ENCODE measurements around the gene CAST.

Gene CAST

DNA sequence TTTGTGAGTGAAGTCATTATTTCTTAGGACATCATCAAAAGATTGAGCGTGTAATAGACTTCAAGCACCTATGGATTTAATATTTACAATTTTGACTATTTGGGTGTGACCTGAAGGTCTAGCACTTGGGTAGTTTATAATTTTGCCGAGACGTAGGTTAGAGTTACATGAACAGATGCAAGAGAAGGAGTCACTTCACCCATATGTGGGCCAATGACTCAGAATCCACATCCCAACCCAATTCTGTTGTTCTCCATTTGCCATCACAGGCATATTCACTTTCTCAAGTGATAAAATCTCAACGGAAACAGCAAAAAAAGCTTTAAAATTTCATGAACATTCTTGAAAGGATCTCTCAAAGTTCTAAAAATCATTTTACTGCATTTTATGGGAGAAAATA is 157.6 kb downstream of the CAST start:
- no peak for DNase-seq (ENCODE audit: low read depth)

DNA sequence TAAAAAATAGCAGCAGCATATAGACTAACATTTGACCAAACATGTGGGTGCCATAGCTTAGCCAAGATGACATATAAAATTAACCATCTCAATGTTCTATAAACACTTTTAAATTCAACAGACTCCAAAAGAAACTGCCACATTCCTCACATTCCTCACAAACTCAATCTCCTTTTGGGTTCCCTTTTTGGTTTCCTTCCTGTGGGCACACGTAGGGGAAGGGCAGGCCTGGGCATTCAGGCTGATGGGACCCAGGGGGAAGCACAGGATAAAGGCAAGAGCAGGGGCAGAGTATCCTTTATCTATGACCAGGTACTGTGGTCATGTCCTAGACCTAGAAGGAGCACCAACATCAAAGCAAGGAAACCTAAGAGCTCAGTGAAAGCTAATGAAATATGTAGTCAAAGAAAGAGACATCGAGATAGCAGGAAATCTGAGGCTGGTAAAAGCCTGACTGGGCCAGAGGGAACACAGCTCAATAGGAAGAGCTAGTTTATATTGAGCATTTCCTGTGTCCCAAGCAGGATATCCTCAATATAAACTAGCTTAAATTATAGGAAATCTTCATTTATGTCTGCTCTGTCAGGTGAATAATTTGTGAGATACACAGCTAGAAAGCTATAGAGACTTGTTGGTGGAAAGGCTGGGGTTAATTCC is 159.2 kb downstream of the CAST start:
- no peak for DNase-seq (ENCODE audit: low read depth)

DNA sequence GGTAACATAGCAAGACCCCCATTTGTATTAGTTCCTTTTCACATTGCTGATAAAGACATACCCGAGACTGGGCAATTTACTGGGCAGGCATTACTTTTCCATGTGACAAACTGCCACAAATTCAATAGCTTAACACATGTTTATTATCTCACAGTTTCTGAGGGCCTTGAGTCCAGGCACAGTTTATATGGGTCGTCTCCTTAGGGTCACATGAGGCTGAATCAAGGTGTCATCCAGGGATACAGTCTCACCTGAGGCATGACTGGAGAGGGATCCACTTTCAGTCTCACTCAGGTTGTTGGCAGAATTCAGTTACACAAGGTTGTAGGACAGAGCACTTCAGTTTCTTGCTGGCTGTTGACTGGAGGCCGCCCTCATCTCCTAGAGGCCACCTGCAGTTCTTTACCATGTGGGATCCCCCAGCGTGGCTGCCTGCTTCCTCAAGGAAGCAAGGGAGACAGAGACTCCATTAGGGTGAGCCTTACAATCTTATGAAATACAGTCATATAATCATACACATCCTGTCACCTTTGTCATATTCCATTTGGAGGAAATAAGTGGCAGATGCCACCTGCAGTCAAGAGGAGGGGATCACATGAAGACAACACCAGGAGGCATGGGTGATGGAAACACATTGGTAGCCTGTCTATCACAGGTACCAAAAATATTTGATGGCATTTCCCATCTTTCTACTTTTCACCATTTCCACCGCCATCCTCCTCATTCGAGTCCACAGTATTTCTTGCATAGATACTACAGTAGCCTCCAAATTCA is 160.7 kb downstream of the CAST start:
- no peak for DNase-seq (ENCODE audit: low read depth)

DNA sequence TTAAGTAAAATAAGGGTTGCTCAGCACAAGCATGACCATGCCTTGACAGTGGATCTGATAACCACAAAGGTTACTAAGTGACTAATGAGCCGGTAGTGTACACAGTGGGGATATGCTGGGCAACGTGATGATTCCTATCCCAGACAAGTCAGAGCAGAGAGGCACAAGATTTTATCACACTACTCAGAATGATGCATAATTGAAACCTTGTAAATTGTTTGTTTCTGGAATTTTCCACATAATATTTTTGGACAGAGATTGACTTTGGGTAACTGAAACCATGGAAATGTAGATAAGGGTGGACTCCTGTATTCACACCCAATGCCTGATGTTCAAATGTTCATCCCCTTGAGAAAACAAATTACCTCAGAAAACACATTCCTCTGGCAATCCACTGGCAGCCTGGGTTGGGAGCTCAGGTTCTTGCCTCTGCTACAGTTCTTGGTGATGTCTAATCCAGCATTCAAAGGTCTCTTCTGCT is 161.8 kb downstream of the CAST start:
- peak; percentile 78 for DNase-seq (ENCODE audit: low read depth)

Measured in non-pigmented ciliary epithelial cell (primary cell).